Keratinocyte (primary cell): ENCODE results near the gene NT5DC2.

Source experiments
- CTCF ChIP-seq, 3 experiments: IDR thresholded peaks in 1 of 3; conservative IDR thresholded peaks in 1 of 3; optimal IDR thresholded peaks in 1 of 3; 2 replicates in 2 of 3; 3 replicates in 1 of 3; pipeline versions ENCODE3 to v1.5.1; 2011; ENCODE audit warnings: low read length in 3 of 3, mild to moderate bottlenecking in 3 of 3, moderate library complexity in 2 of 3, control low read depth in 1 of 3, inconsistent platforms in 1 of 3; ENCODE audit not compliant: insufficient read depth in 2 of 3; ENCODE audit errors: extremely low read depth in 1 of 3
- EZH2 ChIP-seq: IDR thresholded peaks from one replicate; pipeline ENCODE4 v1.6.1; 2012; ENCODE audit warnings: inconsistent platforms, mild to moderate bottlenecking, low read length, moderate library complexity

GRCh38 chr3:52574056-52574965 is 40.7 kb upstream of the NT5DC2 start:
- TF ChIP-seq CTCF (optimal IDR thresholded peaks at IDR 0.05 in 1 of 3, IDR thresholded peaks at IDR 0.05 in 1 of 3, conservative IDR thresholded peaks at IDR 0.05 in 1 of 3; ENCODE audit: extremely low read depth in 1 of 3, insufficient read depth in 2 of 3, low read length in 3 of 3) (no peak), EZH2 (no peak)
